HG03469 (cell line): Measurements from ENCODE around the gene SLBP.
"Not testable (repeated sequence)": the region's sequence is repeated elsewhere in the genome, so short reads cannot be mapped to it uniquely, and the experiment has no call there.

Experiments used
- ATAC-seq: cut with Tn5 transposase; IDR thresholded peaks from one replicate; pipeline ENCODE4 v1.9.1; 2021; ENCODE audit warnings: mild to moderate bottlenecking, moderate library complexity, moderate number of reproducible peaks; ENCODE audit not compliant: unreplicated experiment

SLBP gene

GRCh38 chr4:1713003-1713851, 1.1 kb upstream of the SLBP start:
- ATAC-seq, result peak; percentile 7

DNA sequence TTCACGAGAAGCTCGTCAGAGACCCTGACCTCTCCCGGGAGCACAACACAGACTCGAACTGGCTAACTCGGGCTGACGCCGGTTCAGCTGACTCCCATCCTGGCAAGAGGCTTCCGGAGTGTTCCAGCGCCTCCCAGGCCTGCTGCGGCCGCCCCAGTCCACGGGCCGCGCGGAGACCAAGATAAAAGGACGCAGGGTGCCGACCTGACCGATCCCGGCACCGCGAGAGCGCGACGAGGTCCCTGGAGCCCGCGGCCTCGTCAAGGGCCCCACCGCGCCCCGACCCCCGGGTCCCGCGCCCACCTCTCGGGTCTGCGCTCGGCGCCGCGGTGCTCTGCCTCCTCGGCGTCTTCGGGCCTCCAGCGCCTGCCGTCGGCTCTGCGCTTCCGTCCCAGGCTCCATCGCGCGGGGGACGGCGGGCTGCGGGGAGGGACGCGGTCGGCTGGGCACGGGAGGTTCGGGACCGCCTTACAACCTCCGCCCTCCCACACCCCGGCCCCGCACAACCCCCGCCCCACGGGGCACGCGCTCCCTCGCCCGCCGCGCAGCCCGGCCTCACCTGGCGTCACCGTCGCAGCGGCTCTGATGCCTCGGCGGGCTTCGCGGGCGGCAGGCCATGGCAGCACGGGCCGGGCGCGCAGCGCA, 426 bp downstream of the SLBP start:
- ATAC-seq, result peak; percentile 10

DNA sequence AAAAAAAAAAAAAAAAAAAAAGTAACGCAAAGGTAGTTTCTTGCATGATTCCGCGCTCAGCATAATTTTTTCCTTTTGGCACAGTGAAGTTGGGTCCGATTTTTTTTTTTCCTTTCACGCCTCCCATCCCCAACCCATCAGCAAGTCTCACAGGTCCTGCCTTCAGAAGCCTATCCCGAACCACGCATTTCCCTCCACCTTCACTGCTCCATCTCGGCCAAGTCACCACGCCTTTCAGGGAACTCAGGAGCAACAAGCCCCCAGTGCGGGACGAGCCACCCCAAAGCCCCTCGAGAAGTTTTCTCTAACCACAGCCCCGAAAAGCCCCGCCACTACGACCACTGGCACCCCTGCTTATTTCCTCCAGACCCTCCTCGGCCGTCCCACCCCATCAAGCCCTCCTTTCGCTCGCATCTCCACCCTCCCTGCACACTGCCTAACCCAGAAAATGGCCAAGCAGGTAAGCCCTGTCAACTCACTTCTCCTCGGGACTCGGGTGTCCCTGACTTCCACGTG, 1.0 kb downstream of the SLBP start:
- no peak for ATAC-seq

GRCh38 chr4:1708581-1708980, 3.5 kb downstream of the SLBP start:
- ATAC-seq, result no peak

DNA sequence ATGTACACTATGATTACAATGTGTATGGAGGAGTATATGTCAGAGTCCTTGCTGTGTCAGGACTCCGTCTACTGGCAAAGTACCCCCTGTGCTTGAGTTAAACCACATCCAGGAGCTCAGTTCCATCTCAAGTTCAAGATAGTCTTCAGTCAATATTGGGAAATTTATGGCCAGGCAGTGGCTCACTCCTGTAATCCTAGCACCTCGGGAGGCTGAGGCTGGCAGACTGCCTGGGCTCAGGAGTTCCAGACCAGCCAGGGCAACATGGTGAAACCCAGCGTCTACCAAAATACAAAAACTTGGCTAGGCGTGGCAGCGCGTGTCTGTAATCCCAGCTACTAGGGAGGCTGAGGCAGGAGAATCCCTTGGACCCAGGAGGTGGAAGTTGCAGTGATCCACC, 5.8 kb downstream of the SLBP start:
- ATAC-seq, result no peak

- no peak for ATAC-seq
Observed at GRCh38 chr4:1705732-1706131, 6.4 kb downstream of the SLBP start.

DNA sequence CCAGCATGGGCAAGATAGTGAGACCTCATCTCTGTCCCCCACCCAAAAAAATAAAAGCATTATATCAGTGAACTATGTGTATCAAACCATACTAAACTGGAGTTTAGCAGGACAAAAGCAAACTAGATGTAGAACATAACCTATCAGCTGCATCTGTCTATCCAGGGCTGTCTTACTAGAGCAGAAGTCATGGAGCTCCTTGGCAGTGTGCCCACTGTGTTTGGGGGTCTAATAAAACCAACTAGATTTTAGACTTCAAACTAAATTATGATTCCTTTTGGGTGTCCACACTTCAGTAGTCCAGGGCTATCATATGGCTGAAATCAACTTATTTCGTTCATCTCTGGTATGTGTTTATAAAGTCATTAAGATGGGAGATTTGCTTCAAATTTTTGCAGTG, 8.3 kb downstream of the SLBP start:
- no peak for ATAC-seq

GRCh38 chr4:1701671-1702070, 10.4 kb downstream of the SLBP start:
- not testable (repeated sequence) for ATAC-seq

DNA sequence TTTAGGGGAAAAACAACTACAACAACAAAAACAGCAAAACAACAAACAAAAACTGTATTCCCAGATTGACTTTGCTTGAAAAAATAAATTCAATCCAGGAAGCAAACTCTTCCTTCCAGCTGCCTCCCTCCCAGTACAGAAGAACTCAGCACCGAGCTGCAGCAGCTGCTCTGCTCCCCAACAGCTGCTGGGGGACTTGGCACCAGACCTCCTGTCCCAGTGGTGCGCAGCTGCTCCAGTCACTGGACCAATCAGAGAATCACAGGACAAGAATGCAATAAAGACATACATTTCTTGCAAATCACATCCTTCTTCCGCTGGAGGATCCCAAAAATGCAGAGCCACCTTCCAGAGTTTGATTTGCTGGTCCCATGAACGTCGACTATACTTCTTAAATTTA, 16.2 kb downstream of the SLBP start:
- no peak for ATAC-seq

- ATAC-seq, result peak; percentile 65
Observed at GRCh38 chr4:1693131-1693896, 18.8 kb downstream of the SLBP start.

DNA sequence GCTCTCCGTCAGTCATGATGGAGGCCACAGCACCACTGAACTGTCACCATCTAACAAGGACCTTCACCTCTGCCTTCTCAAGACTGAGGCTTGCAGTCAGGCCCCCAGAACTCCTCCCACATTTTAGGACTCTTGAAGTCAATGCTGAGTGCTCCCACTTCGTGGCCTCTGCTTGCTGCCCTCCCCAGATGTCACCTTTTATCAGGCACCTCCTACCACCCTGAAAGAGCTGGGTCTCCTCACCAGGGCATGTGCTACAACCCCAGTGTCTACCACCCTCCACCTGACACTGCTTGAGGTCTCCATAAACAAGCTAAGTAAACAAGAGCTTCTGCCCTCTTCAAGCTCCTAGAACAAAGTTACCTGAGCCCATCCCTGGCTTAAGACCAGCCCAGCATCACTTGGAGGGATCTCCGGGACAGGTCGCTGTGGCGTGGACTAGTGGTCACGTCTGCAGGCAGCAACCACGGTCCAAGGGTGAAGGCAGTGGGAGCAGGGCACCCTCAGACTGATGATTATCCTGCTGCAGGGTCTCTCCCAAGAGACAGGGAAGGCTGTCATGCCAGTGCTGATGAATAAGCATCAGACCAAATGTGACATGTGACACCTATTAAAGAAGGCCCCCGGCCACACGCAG, 20.3 kb downstream of the SLBP start:
- no peak for ATAC-seq

DNA sequence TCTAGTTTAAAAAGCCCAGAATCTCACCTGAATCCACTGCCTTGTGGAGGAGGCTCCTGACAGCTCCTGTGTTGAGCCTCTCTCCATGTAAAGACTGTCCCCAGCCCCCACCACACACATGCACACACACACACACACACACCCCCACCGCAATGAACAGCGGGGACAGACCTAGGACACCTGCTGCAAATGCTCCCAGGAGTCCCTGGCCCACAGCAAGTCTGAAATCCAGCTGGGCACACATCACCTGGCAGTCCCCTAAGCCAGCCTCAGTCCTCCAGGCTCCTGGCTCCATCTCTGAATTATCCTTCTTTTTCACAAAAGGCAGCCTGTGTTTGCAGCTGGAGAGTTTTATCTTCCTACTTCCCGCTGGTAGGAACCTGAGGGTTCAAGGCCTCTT, 21.4 kb downstream of the SLBP start:
- no peak for ATAC-seq

GRCh38 chr4:1686440-1687036, 25.6 kb downstream of the SLBP start:
- no peak for ATAC-seq

DNA sequence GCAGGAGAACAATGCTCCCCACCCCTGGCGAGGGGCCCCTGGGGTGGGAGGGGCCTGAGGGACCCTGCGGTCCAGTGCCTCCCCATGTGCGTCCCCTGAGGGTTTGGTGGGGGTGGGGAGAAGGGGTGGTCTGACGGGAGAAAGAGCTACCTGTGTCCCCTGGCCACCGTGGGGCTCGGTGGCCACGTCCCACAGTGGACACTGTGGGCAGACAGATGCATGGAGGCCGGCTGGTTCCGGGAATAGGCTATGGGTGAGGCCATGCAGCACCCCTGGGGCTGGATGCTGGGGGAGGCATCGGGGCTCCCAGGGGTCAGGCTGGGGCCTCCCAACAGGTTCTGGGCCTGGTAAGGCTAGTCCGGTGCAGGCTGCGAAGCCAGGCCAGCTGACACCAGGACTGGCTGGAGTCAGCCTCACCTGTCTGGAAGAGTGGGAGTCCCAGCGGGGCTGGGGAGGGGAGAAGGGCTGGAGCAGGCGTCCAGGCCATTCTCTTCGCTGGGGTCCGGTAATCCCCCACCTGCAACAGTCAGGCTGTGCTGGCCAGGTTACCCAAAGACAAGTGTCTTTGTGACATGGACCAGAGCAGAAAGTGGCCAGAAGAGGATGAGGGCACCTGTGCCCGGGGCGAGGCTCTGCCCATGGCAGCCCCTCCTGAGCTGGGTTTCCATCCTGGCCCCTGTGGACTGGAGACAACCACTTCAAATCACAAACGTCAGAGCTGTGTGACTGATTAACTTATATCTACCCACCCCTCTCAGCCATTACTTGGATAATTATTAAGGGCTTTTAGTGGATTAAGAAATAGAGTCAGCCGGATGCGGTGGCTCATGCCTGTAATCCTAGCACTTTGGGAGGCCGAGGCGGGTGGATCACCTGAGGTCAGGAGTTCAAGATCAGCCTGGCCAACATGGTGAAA, 26.6 kb downstream of the SLBP start:
- no peak for ATAC-seq

DNA sequence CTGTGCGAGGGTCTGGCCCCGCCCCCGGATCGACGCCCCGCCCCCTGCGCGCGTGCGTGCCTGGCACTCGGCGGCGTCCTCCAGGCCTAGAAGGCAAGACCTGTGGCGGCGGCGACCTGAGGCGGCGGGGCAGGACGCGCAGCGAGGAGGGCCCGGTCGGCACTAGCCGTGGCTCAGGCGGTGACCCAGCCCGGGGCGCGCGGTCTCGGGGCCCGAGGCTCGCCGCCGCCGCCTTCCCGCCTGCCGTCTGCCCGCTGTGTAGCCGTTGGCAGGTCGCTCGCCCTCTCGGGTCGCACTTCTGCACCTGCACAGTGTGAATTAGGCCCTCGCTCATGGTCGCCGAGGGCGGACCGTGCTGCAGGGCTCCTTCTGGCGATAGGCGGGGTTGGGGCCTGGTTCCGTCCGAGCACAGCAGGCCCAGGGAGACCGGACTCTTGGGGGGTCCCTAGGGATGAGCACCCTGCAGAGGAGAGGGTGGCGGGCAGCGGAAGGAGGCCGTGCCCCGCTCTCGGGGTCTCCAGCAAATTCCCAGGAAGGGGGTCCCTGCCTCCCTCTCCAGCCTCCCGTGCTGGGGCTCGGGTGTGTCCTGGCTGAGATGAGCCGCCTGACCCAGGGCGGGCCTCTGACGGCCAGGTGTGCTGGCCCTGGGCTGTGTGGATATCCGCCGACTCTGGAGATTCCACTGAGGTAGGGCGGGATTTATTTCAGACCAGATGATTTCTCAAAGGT, 27.4 kb downstream of the SLBP start:
- peak; percentile 6 for ATAC-seq

- peak; percentile 59 for ATAC-seq
Observed at GRCh38 chr4:1683736-1684505, 28.2 kb downstream of the SLBP start, which contains the start of gene FAM53A. TSS of gene FAM53A (minus strand) at chr4:1684313. CDS start at chr4:1668741, 15,572 bp downstream.

DNA sequence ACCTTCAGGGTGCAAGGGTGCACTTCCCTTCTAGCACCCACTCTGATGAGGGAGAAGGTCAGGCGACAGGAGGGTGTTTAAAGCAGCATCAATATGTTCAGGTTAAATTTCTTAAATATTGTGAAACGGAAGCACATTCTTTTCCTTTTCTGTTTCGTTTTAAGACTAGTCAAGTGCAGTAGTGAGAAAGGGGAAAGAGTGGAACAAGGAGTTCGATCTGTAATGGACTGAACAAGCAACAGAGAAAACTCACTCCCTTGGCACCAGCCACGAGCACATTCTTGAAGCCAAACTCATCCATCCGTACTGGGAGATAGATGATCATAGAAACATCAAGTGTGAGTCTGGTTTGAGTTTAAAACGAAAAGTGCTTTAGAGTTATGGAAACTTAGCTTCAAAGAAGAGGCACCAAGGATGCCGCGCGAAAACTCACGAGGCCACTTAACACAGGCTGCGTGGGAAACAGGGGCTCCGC, 28.8 kb downstream of the SLBP start:
- ATAC-seq, result no peak

DNA sequence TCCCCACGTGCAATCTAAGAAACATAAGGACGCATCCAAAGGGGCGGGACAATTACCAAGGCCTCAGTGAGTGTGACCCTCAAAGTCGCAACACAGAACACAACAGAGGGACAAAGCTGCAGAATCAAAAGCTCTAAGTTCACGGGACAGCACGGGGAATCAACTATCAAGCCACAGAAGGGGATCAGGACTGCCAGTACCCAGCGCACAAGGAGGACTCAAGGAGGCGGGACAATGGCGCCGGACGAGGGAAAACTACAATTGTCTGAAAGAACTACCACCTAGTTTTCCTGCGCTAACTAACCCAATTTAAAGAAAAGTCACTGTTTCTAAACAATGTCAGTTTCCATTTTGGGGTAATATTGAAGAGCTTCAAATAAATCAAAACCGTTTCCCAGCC, 29.3 kb downstream of the SLBP start:
- no peak for ATAC-seq
